Activated CD8-positive, alpha-beta memory T cell treated with anti-CD3 and anti-CD28 coated beads, Interleukin-2, amount 10 ng/mL, durations not matched to agents 7 days and 5 days (primary cell): ENCODE measurements around the gene SCAMP5. TPM values are rescaled to one million over a fixed set of nuclear protein-coding genes. Genes with fewer than 3 reads are reported as not detected.

Source experiments
- ATAC-seq: fragments of 150-1000 bp; cut with Tn5 transposase; one replicate; pipeline ENCODE4 v1.10.0; 2021; ENCODE audit warnings: moderate library complexity
- CTCF ChIA-PET: fragments of 350-600 bp; sonication (Branson Sonifier 250); formaldehyde crosslinking; loops from one replicate; lab custom pipeline; 2021; ENCODE audit warnings: antibody characterized with exemption; lab: Charles Lee
- DNase-seq: peaks from one replicate; pipeline ENCODE4 v3.0.0-alpha.2; 2020
- H3K27ac Mint-ChIP-seq: one replicate; pipeline ENCODE4 v1.8.0; 2021; ENCODE audit warnings: mild to moderate bottlenecking, mixed read lengths
- H3K27me3 Mint-ChIP-seq: one replicate; pipeline ENCODE4 v1.8.0; 2021; ENCODE audit warnings: mixed read lengths
- H3K36me3 Mint-ChIP-seq: one replicate; pipeline ENCODE4 v1.8.0; 2021; ENCODE audit warnings: mild to moderate bottlenecking, mixed read lengths
- H3K4me1 Mint-ChIP-seq: one replicate; pipeline ENCODE4 v1.8.0; 2021; ENCODE audit warnings: mixed read lengths
- H3K4me3 Mint-ChIP-seq: one replicate; pipeline ENCODE4 v1.8.0; 2021; ENCODE audit warnings: mild to moderate bottlenecking, moderate library complexity, mixed read lengths
- H3K9me3 Mint-ChIP-seq: one replicate; pipeline ENCODE4 v1.8.0; 2022; ENCODE audit warnings: low read depth, mixed read lengths
- total RNA-seq, 2 experiments: library from RNA; stranded (reverse); gene quantifications; one replicate each; pipeline ENCODE4 v1.2.3, GENCODE V29; 2021

The SCAMP5 gene
- total RNA-seq, 2 experiments from 2014 or later, result 0.61 to 0.94 TPM

DNA sequence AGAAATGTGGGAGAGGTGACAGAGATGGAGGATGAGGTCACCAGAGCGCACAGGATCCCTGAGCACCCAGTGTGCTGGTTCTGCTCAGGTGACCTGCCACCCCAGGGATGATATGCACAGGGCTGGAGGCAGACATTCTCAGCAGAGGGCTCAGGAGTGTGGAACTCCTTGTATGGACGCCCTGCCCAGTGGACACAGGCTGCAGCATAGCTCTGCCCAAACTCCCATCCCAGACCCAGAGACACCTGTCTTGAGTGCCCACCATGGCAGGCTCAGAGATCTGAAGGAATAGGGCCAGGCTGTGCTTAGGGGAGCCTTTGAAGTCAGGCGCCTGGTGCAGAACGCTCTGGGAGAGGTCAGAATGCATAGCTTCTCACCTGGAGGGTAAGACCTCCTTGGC, 75.3 kb downstream of the SCAMP5 start:
- CTCF ChIA-PET, result no interaction called here
- Mint-ChIP-seq H3K9me3 (peaks cover 5% of the 10 kb centered on the region), H3K4me1 (peaks cover 51% of the 10 kb centered on the region), H3K27ac (no peak overlapping the region), H3K36me3 (peaks cover 47% of the 10 kb centered on the region), H3K4me3 (no peak overlapping the region), H3K27me3 (no peaks in the 10 kb centered on the region)
- ATAC-seq (no peak), DNase-seq (no peak)

Other genes with a start within 250 kb of the SCAMP5 start
- not detected for gene CYP1A2, start 246.7 kb upstream of the SCAMP5 start, total RNA-seq
- gene CSK, start 213.5 kb upstream of the SCAMP5 start, total RNA-seq, result 100 to 1,000 TPM; 349 to 369 TPM
- gene LMAN1L, start 182.7 kb upstream of the SCAMP5 start, total RNA-seq, result not detected
- gene CPLX3, start 168.9 kb upstream of the SCAMP5 start, total RNA-seq, result under 1 TPM in 1 of 2 experiments, not detected in 1; 0.35 TPM
- 10 to 100 TPM; 48.5 to 58.6 TPM for gene ULK3, start 152.4 kb upstream of the SCAMP5 start, total RNA-seq
- gene SCAMP2, start 122.2 kb upstream of the SCAMP5 start, total RNA-seq, result 100 to 1,000 TPM; 108 to 115 TPM
- 10 to 100 TPM; 52.8 to 59.0 TPM for gene MPI, start 105.5 kb upstream of the SCAMP5 start, total RNA-seq
- 100 to 1,000 TPM in 1 of 2 experiments, 10 to 100 TPM in 1; 95.2 to 119 TPM for gene FAM219B, start 88.7 kb upstream of the SCAMP5 start, total RNA-seq
- gene COX5A, start 57.5 kb upstream of the SCAMP5 start, total RNA-seq, result 100 to 1,000 TPM; 322 to 326 TPM
- 1 to 10 TPM; 6.8 to 7.5 TPM for gene RPP25, start 38.8 kb upstream of the SCAMP5 start, total RNA-seq
- 10 to 100 TPM; 36.3 to 36.7 TPM for gene PPCDC, start 28.0 kb downstream of the SCAMP5 start, total RNA-seq
- gene C15orf39, start 206.3 kb downstream of the SCAMP5 start, total RNA-seq, result 10 to 100 TPM; 62.8 to 63.0 TPM